PC-3 (cell line): ENCODE measurements around the gene OPRM1. TPM values are rescaled to one million over a fixed set of nuclear protein-coding genes. Genes with fewer than 3 reads are reported as not detected.

Source experiments
- ATAC-seq: fragments of 200-7000 bp; cut with Tn5 transposase; 2 replicates; pipeline ENCODE4 v1.9.1; 2020; ENCODE audit warnings: mild to moderate bottlenecking, moderate library complexity
- BruUV-seq: library from RNA; stranded (reverse); fragments of 400-500 nt; replicated peaks from 2 replicates; lab custom pipeline; 2021; lab: Mats Ljungman, UMichigan
- CTCF ChIA-PET: fragments of 300-600 bp; sonication (Branson Sonifier 250); formaldehyde crosslinking; loops from one replicate; lab custom pipeline; 2022; ENCODE audit warnings: antibody characterized with exemption; lab: Charles Lee
- POLR2A ChIA-PET: fragments of 300-600 bp; sonication (Branson Sonifier 250); formaldehyde crosslinking; loops from one replicate; lab custom pipeline; 2022; ENCODE audit warnings: antibody characterized with exemption; ENCODE audit not compliant: unreplicated experiment; lab: Charles Lee
- DNase-seq: peaks from one replicate; pipeline ENCODE4 v3.0.0-alpha.2; 2015
- H2AFZ ChIP-seq: fragments of 300-600 bp; sonication (generic); 2 replicates; pipeline ENCODE4 v1.6.0; 2016; ENCODE audit warnings: antibody characterized with exemption, low read length
- H3F3A ChIP-seq: fragments of 300-600 bp; sonication (generic); one replicate; pipeline ENCODE4 v1.6.0; 2017; ENCODE audit warnings: antibody characterized with exemption, low read length, control low read depth, mild to moderate bottlenecking; ENCODE audit not compliant: unreplicated experiment
- H3K27ac ChIP-seq: fragments of 300-600 bp; sonication (generic); 2 replicates; pipeline ENCODE4 v1.5.1; 2016; ENCODE audit warnings: mild to moderate bottlenecking, low read length
- H3K27me3 ChIP-seq: fragments of 300-600 bp; sonication (generic); 2 replicates; pipeline ENCODE4 v1.6.1; 2016; ENCODE audit warnings: low read length, mixed read lengths
- H3K36me3 ChIP-seq: fragments of 300-600 bp; sonication (generic); 2 replicates; pipeline ENCODE4 v1.6.1; 2016; ENCODE audit warnings: low read depth, mixed run types, low read length, mixed read lengths
- H3K4me1 ChIP-seq: fragments of 300-600 bp; sonication (generic); 2 replicates; pipeline ENCODE4 v1.5.1; 2016; ENCODE audit warnings: low read length; ENCODE audit not compliant: insufficient read depth
- H3K4me2 ChIP-seq: fragments of 300-600 bp; sonication (generic); 2 replicates; pipeline ENCODE4 v1.6.0; 2016; ENCODE audit warnings: low read length
- H3K4me3 ChIP-seq: fragments of 300-600 bp; sonication (generic); 2 replicates; pipeline ENCODE4 v1.5.1; 2016; ENCODE audit warnings: mild to moderate bottlenecking, low read length, mixed read lengths
- H3K79me2 ChIP-seq: fragments of 300-600 bp; sonication (generic); 2 replicates; pipeline ENCODE4 v1.6.1; 2017; ENCODE audit warnings: low read length, mixed read lengths
- H3K9ac ChIP-seq: fragments of 300-600 bp; sonication (generic); 2 replicates; pipeline ENCODE4 v1.6.0; 2016; ENCODE audit warnings: mild to moderate bottlenecking, low read length
- H3K9me2 ChIP-seq: fragments of 300-600 bp; sonication (generic); replicated peaks from 2 replicates; pipeline ENCODE4 v1.6.1; 2016; ENCODE audit warnings: mixed run types, low read length, mixed read lengths
- H3K9me3 ChIP-seq: fragments of 300-600 bp; sonication (generic); 2 replicates; pipeline ENCODE4 v1.6.1; 2016; ENCODE audit warnings: low read length, mixed read lengths
- H4K20me1 ChIP-seq: fragments of 300-600 bp; sonication (generic); 2 replicates; pipeline ENCODE4 v1.6.1; 2016; ENCODE audit warnings: low read length, mixed read lengths
- CTCF ChIP-seq: fragments of 300-600 bp; sonication (generic); conservative IDR thresholded peaks from 2 replicates; pipeline ENCODE4 v1.5.1; 2017; ENCODE audit warnings: antibody characterized with exemption, low read depth, mild to moderate bottlenecking, low read length
- EZH2 ChIP-seq: fragments of 300-600 bp; sonication (generic); IDR thresholded peaks from one replicate; pipeline ENCODE4 v1.6.1; 2017; ENCODE audit warnings: antibody characterized with exemption, mild to moderate bottlenecking, low read length; ENCODE audit not compliant: unreplicated experiment
- EZH2phosphoT487 ChIP-seq: fragments of 300-600 bp; sonication (generic); IDR thresholded peaks from 2 replicates; pipeline ENCODE4 v1.6.1; 2018; ENCODE audit warnings: mild to moderate bottlenecking, antibody characterized with exemption, low read length, borderline replicate concordance
- intact Hi-C: fragments of 100-400 bp; cut with micrococcal nuclease; formaldehyde crosslinking; loops from 2 replicates; pipeline ENCODE4 v1.9.0; 2023
- total RNA-seq: library from RNA; depleted of rRNA; stranded (reverse); fragments of >200 nt; gene quantifications from 2 replicates; pipeline ENCODE4 v1.2.3, GENCODE V29; 2014

Gene OPRM1
- total RNA-seq, 1 experiment from 2014 or later = not detected

GRCh38 chr6:154093231-154094044 lies 54.4 kb downstream of the OPRM1 start:
- Histone ChIP-seq H3K79me2 (no peaks in the 10 kb centered on the region), H3K4me2 (no peak overlapping the region), H3K27me3 (peaks cover 22% of the 10 kb centered on the region), H3K9me3 (no peaks in the 10 kb centered on the region), H3K9ac (no peak overlapping the region), H3F3A (no peaks in the 10 kb centered on the region), H4K20me1 (no peaks in the 10 kb centered on the region), H3K9me2 (no peaks in the 10 kb centered on the region), H3K4me3 (no peak overlapping the region), H3K27ac (no peak overlapping the region), H3K36me3 (no peaks in the 10 kb centered on the region), H3K4me1 (no peaks in the 10 kb centered on the region), H2AFZ (no peak overlapping the region)
- ATAC-seq (no peak), DNase-seq (no peak)
- TF ChIP-seq CTCF (no peak), EZH2 (no peak), EZH2phosphoT487 (no peak)
- BruUV-seq = no TSS peak
- POLR2A ChIA-PET = no interaction called here
- CTCF ChIA-PET = no interaction called here
- intact Hi-C loops = no loop called here

GRCh38 chr6:154095571-154095970 lies 56.5 kb downstream of the OPRM1 start:
- ATAC-seq = no peak

More at GRCh38 chr6:154095571-154095970, 56.5 kb downstream of the OPRM1 start:
- Histone ChIP-seq H3K4me1 (no peaks in the 10 kb centered on the region), H3K9me2 (no peaks in the 10 kb centered on the region), H3K79me2 (no peaks in the 10 kb centered on the region), H3F3A (no peaks in the 10 kb centered on the region), H3K27me3 (peaks cover 22% of the 10 kb centered on the region), H3K4me3 (no peak overlapping the region), H3K27ac (no peak overlapping the region), H3K9me3 (no peaks in the 10 kb centered on the region), H4K20me1 (no peaks in the 10 kb centered on the region), H3K9ac (no peak overlapping the region), H2AFZ (no peak overlapping the region), H3K36me3 (no peaks in the 10 kb centered on the region), H3K4me2 (no peak overlapping the region)
- ChIA-PET CTCF (no interaction called here), POLR2A (no interaction called here)
- no peak for TF ChIP-seq EZH2
- no peak for TF ChIP-seq EZH2phosphoT487
- no peak for TF ChIP-seq CTCF
- intact Hi-C loops = no loop called here
- no TSS peak for BruUV-seq
- no peak for DNase-seq
